ENCODE measurements around the gene CDKN2D.

GRCh38 chr19:10538204-10538983 lies 30.4 kb downstream of the CDKN2D start:
- TF ChIP-seq CTCF (IDR thresholded peaks at IDR 0.05; ENCODE audit: low read depth, low read length, poor library complexity, severe bottlenecking) (no peak), EZH2phosphoT487 (IDR thresholded peaks at IDR 0.05; ENCODE audit: borderline replicate concordance, low read length) (no peak)

All from DOHH2 (cell line).